ENCODE results near the gene GDF10.

DNA sequence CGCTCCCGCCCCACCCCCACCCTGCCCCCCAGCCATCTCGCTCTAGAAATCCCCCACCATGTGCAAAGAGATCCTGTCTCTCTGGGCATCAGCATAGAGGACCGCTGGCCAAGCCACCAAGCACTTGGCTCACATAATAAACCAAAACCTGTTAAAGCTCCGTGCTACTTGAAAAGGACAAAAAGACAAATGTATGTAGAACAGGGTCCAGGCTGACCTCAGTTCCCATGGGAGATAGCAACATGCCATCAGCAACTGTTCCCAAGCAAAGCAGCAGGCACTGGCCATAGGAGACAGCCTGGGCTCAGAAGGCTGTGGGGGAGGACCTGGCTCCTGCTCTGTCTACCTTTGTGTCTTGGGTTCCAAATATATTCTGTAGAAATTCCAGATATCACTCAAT, 38.4 kb upstream of the GDF10 start:
- TF ChIP-seq, protein P1, sequence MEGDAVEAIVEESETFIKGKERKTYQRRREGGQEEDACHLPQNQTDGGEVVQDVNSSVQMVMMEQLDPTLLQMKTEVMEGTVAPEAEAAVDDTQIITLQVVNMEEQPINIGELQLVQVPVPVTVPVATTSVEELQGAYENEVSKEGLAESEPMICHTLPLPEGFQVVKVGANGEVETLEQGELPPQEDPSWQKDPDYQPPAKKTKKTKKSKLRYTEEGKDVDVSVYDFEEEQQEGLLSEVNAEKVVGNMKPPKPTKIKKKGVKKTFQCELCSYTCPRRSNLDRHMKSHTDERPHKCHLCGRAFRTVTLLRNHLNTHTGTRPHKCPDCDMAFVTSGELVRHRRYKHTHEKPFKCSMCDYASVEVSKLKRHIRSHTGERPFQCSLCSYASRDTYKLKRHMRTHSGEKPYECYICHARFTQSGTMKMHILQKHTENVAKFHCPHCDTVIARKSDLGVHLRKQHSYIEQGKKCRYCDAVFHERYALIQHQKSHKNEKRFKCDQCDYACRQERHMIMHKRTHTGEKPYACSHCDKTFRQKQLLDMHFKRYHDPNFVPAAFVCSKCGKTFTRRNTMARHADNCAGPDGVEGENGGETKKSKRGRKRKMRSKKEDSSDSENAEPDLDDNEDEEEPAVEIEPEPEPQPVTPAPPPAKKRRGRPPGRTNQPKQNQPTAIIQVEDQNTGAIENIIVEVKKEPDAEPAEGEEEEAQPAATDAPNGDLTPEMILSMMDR (IDR thresholded peaks at IDR 0.05) = no peak
- no peak for TF ChIP-seq POLR2A (IDR thresholded peaks at IDR 0.05)
